Stimulated activated CD8-positive, alpha-beta memory T cell treated with anti-CD3 and anti-CD28 coated beads, Interleukin-4, amount 100 ng/mL, for 24 hours (primary cell): Measurements from ENCODE around the gene PLD5.

Experiments used
- DNase-seq: peaks from one replicate; pipeline ENCODE4 v3.0.0-alpha.2; 2020; ENCODE audit warnings: low read depth

Gene PLD5

GRCh38 chr1:242056988-242057744 is 467.3 kb downstream of the PLD5 start:
- DNase-seq: no peak

GRCh38 chr1:242055749-242056320 is 468.7 kb downstream of the PLD5 start:
- DNase-seq: no peak

- DNase-seq: no peak
These were observed 481.3 kb downstream of the PLD5 start for GRCh38 chr1:242043165-242043564.

- DNase-seq: no peak
These were observed 490.1 kb downstream of the PLD5 start for GRCh38 chr1:242034392-242034791.

GRCh38 chr1:242033447-242033846 is 491.1 kb downstream of the PLD5 start:
- DNase-seq: no peak
